Keratinocyte (primary cell): ENCODE measurements around the gene DLGAP1. TPM values are rescaled to one million over a fixed set of nuclear protein-coding genes. Genes with fewer than 3 reads are reported as not detected.

Experiments used
- DNase-seq: peaks from one replicate; pipeline ENCODE4 v3.0.0-alpha.2; 2011; ENCODE audit warnings: low read depth, missing footprints, low spot score
- FAIRE-seq: peaks from 2 replicates; lab custom pipeline; 2011; peaks lifted over from hg19 to GRCh38; lab: Jason Lieb, UNC
- H2AFZ ChIP-seq: 2 replicates; pipeline ENCODE4 v1.6.0; 2012; ENCODE audit warnings: low read length, control low read depth, inconsistent platforms; ENCODE audit not compliant: control insufficient read depth
- H3K27ac ChIP-seq: 2 replicates; pipeline ENCODE4 v1.5.1; 2011; ENCODE audit warnings: low read length; ENCODE audit not compliant: control insufficient read depth, insufficient read depth
- H3K27me3 ChIP-seq: 3 replicates; pipeline ENCODE4 v1.6.0; 2011; ENCODE audit warnings: low read length; ENCODE audit not compliant: control insufficient read depth, insufficient read depth; ENCODE audit errors: extremely low read depth
- H3K36me3 ChIP-seq, 2 experiments: 2 replicates in 1 of 2; 3 replicates in 1 of 2; pipeline ENCODE4 v1.5.1; 2011; ENCODE audit warnings: low read length in 2 of 2, mild to moderate bottlenecking in 1 of 2; ENCODE audit not compliant: control insufficient read depth in 2 of 2, insufficient read depth in 2 of 2; ENCODE audit errors: extremely low read depth in 1 of 2
- H3K4me1 ChIP-seq: 3 replicates; pipeline ENCODE4 v1.5.1; 2011; ENCODE audit warnings: low read length; ENCODE audit not compliant: control insufficient read depth, insufficient read depth; ENCODE audit errors: extremely low read depth
- H3K4me2 ChIP-seq: 3 replicates; pipeline ENCODE4 v1.6.0; 2011; ENCODE audit warnings: low read depth, low read length; ENCODE audit not compliant: control insufficient read depth, insufficient read depth; ENCODE audit errors: extremely low read depth
- H3K4me3 ChIP-seq, 3 experiments: fragments of 200-600 bp in 1 of 3; sonication (generic) in 1 of 3; 2 replicates in 2 of 3; 3 replicates in 1 of 3; pipeline ENCODE4 v1.5.1; 2011 to 2016; ENCODE audit warnings: low read length in 3 of 3, mild to moderate bottlenecking in 3 of 3, control low read depth in 2 of 3, inconsistent platforms in 1 of 3, low read depth in 1 of 3, mixed read lengths in 1 of 3, mixed run types in 1 of 3, moderate library complexity in 1 of 3; ENCODE audit not compliant: control insufficient read depth in 2 of 3, insufficient read depth in 2 of 3; ENCODE audit errors: extremely low read depth in 1 of 3
- H3K79me2 ChIP-seq: 2 replicates; pipeline ENCODE4 v1.6.0; 2012; ENCODE audit warnings: low read length; ENCODE audit not compliant: control insufficient read depth, insufficient read depth
- H3K9ac ChIP-seq: 3 replicates; pipeline ENCODE4 v1.6.0; 2011; ENCODE audit warnings: low read length; ENCODE audit not compliant: control insufficient read depth, insufficient read depth; ENCODE audit errors: extremely low read depth
- H3K9me1 ChIP-seq: 3 replicates; pipeline ENCODE4 v1.6.0; 2011; ENCODE audit warnings: low read length; ENCODE audit not compliant: control insufficient read depth, insufficient read depth; ENCODE audit errors: extremely low read depth
- H3K9me3 ChIP-seq: 2 replicates; pipeline ENCODE4 v1.5.1; 2012; ENCODE audit warnings: low read depth, low read length; ENCODE audit not compliant: control insufficient read depth
- H4K20me1 ChIP-seq: 3 replicates; pipeline ENCODE4 v1.6.0; 2011; ENCODE audit warnings: low read length; ENCODE audit not compliant: control insufficient read depth, insufficient read depth; ENCODE audit errors: extremely low read depth
- CTCF ChIP-seq, 3 experiments: IDR thresholded peaks in 1 of 3; conservative IDR thresholded peaks in 1 of 3; optimal IDR thresholded peaks in 1 of 3; 2 replicates in 2 of 3; 3 replicates in 1 of 3; pipeline versions ENCODE3 to v1.5.1; 2011; ENCODE audit warnings: low read length in 3 of 3, mild to moderate bottlenecking in 3 of 3, moderate library complexity in 2 of 3, control low read depth in 1 of 3, inconsistent platforms in 1 of 3; ENCODE audit not compliant: insufficient read depth in 2 of 3; ENCODE audit errors: extremely low read depth in 1 of 3
- EZH2 ChIP-seq: IDR thresholded peaks from one replicate; pipeline ENCODE4 v1.6.1; 2012; ENCODE audit warnings: inconsistent platforms, mild to moderate bottlenecking, low read length, moderate library complexity
- dilution Hi-C: fragments of 300-500 bp; cut with MboI; formaldehyde crosslinking; loops from one replicate; pipeline ENCODE4 v1.7.0; 2020; ENCODE audit warnings: low sequenced_read_pairs; ENCODE audit not compliant: extremely low pct_ligation_motif_present
- polyA plus RNA-seq, 5 experiments: library from polyadenylated mRNA; depleted of rRNA in 3 of 5; stranded (reverse) in 3 of 5; stranded (forward) in 1 of 5; unstranded in 1 of 5; fragments of >200 nt; gene quantifications; 1 replicate in 1 of 5; 2 replicates in 3 of 5; 3 replicates in 1 of 5; pipeline versions ENCODE4 v1.2.1 to v1.2.3, GENCODE V29; 2011 to 2012; ENCODE audit warnings: missing spikeins in 2 of 5, low read depth in 1 of 5, low replicate concordance in 1 of 5

The DLGAP1 gene
- polyA plus RNA-seq, 1 donor (not counting 4 experiments of a cell fraction or from before 2014, with no cell fraction given), result not detected

- no peaks in the 10 kb centered on the region for H3K79me2 ChIP-seq
- H3K27ac ChIP-seq, result peak overlapping the region; percentile 100
- peaks cover 34% of the 10 kb centered on the region for H3K4me1 ChIP-seq
- no peak for DNase-seq
- H2AFZ ChIP-seq, result peak overlapping the region; percentile 72
- TF ChIP-seq CTCF (optimal IDR thresholded peaks at IDR 0.05 in 1 of 3, IDR thresholded peaks at IDR 0.05 in 1 of 3, conservative IDR thresholded peaks at IDR 0.05 in 1 of 3; ENCODE audit: extremely low read depth in 1 of 3, insufficient read depth in 2 of 3, low read length in 3 of 3) (no peak), EZH2 (no peak)
- no peaks in the 10 kb centered on the region for H3K9me1 ChIP-seq
- H3K36me3 ChIP-seq, result no peaks in the 10 kb centered on the region
- peak overlapping the region; percentile 34 to 75 (median 72) for H3K4me3 ChIP-seq
- no peaks in the 10 kb centered on the region for H3K9me3 ChIP-seq
- FAIRE-seq, result no peak
- H4K20me1 ChIP-seq, result no peaks in the 10 kb centered on the region
- H3K4me2 ChIP-seq, result peak overlapping the region; percentile 98
- no peaks in the 10 kb centered on the region for H3K27me3 ChIP-seq
- H3K9ac ChIP-seq, result peak overlapping the region; percentile 97
- dilution Hi-C loops, result no loop called here
Observed at GRCh38 chr18:3605486-3605952, 849.6 kb downstream of the DLGAP1 start.

- Histone ChIP-seq H2AFZ (no peak overlapping the region), H3K9ac (peak overlapping the region; percentile 97), H3K9me1 (no peaks in the 10 kb centered on the region), H3K4me2 (peak overlapping the region; percentile 98), H4K20me1 (no peaks in the 10 kb centered on the region), H3K27me3 (no peaks in the 10 kb centered on the region), H3K27ac (peak overlapping the region; percentile 100), H3K4me3 (peak overlapping the region; percentile 34 to 75 (median 72)), H3K79me2 (no peaks in the 10 kb centered on the region), H3K4me1 (peaks cover 34% of the 10 kb centered on the region), H3K9me3 (no peaks in the 10 kb centered on the region), H3K36me3 (no peaks in the 10 kb centered on the region)
- no peak for TF ChIP-seq EZH2
- no peak for TF ChIP-seq CTCF (optimal IDR thresholded peaks at IDR 0.05 in 1 of 3, IDR thresholded peaks at IDR 0.05 in 1 of 3, conservative IDR thresholded peaks at IDR 0.05 in 1 of 3; ENCODE audit: extremely low read depth in 1 of 3, insufficient read depth in 2 of 3, low read length in 3 of 3)
- DNase-seq (no peak), FAIRE-seq (peak; percentile 61)
- dilution Hi-C loops, result no loop called here
Observed at GRCh38 chr18:3604498-3605408, 850.4 kb downstream of the DLGAP1 start.
